WI38 (cell line): ENCODE results near the gene NRP2.

Experiments used
- H3K4me3 ChIP-seq: 2 replicates; pipeline ENCODE4 v1.5.1; 2011; ENCODE audit warnings: low read depth, mild to moderate bottlenecking, control low read depth, low read length
- CTCF ChIP-seq: IDR thresholded peaks from 2 replicates; pipeline ENCODE4 v1.5.1; 2012; ENCODE audit warnings: low read depth, mild to moderate bottlenecking, control low read depth, low read length

The NRP2 gene

DNA sequence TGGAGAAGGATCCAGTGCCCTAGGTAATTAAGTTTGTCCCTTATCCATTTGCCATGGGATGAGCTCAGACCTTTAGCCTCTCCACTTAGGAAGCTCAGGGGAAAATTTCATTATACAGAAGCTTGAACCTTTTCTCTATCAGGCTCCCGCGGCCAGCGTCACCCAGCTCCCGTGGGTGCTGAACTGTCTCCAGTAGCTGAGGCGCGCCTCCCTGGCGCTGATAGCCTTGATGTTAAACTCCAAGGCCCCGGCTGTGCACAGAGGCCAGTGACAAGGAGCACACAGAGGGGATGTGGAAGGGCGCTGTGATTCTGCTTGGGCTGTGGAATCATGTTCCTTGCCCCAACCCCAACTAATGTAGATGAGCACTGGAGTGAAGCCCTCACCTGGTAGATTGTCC, 50.8 kb downstream of the NRP2 start:
- H3K4me3 ChIP-seq, result no peak overlapping the region
- TF ChIP-seq CTCF, result no peak

DNA sequence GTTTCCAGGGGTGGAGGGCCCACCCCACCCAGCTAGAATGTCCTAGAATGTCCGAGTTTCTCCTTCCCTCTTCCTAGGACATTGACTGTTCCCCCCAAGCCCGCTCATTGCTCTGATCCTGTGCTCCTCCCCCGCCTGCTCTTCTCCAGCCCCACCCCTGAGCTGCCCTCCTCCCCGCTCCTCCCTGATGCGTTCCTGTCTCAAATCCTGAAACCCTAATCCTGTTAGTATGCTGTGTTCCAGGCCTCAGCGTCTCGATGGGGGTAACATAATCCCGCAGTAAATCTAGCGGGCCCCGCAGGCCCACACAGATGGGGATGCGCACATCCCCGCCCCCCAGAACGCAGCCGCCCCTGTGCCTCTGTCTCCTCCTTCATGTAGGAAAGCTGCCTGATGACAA, 51.3 kb downstream of the NRP2 start:
- H3K4me3 ChIP-seq, result no peak overlapping the region
- TF ChIP-seq CTCF, result no peak

DNA sequence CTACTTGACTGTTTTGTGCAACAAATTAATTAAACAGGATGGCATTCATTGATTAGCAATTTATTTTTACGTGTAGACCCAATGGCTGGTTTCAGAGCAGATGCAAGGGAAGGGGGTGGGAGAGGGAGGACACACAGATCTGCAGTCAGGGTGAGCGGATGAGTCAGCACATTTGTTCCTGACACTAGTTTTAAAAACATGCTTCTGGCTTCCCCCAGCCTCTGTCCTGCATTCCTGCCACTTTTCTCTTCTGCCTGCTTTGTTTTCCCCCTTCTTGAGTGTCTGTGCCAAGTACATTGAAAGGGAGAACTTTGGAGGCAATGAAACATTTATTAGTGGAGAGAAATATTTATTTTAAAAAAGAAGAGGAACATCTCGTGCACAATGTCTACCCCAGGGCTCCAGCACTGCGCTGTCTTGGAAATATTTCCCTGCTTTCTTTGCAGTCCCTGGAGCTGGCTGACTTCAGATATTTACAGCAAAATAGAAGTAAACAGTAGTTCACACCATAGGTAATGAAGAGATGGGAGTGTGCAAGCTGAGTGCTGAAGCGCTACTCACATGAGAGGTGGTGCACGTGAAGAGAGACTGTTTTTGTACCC, 52.2 kb downstream of the NRP2 start:
- TF ChIP-seq CTCF, result no peak
- no peak overlapping the region for H3K4me3 ChIP-seq

DNA sequence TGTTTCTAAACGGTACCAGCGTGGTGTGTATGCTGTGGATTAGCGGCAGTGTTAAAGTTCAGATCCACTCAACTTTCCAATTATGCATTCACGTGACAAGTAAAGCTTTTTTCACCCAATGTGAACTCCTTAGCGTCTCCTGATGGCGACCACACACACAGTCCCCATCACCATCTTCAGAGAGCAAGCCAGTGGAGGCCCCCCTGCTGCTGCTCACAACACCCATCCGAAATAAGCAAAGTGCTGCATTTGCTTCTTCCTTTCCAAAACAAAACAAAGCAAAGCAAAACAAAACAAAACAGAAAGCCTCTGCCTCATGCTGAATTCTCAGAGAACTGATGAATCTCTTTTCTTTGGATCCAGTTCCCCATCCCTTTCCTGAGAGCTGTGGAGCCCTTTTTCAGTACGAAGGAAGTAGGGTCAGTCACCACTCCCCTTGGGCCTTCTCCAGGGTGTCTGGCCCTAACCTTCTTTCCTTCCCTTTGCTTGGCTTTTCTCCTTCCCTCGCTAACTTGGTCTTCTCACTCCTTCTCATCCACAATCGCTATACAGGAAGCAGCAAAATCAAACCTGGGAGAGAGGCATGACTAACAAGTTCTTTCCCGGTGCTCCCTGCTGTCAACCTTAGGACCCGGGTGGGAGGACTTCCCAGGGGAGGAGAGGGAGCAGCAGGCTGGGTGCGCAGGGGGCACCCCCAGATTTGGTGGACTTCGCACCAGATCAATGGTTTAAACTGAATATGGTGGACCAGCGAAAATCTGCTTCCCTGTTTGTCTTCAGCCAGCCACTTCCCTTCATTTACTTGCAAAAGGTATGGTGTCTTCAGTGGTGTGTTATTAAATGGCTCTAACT, 56.0 kb downstream of the NRP2 start:
- no peak for TF ChIP-seq CTCF
- no peak overlapping the region for H3K4me3 ChIP-seq

DNA sequence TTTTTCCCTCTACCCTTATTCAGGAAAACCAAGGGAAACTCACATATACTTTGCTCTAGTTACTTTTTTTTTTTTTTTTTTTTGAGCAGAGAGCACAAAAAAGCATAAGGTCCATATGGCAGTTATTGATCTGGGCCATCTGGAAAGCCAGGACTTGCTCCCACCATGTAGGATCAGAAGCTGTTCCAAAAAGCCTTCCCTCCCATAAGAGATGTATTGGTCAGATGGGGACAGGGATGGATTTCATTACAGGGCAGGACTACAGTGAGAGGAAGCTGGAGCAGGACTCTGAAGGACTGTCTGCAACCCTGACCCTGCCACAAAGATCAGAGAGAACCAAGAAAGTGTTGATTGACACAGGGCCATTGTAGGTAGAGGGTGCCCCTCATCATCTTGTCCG, 57.3 kb downstream of the NRP2 start:
- no peak overlapping the region for H3K4me3 ChIP-seq
- TF ChIP-seq CTCF, result no peak

- no peak for TF ChIP-seq CTCF
- H3K4me3 ChIP-seq, result no peak overlapping the region
Measured at GRCh38 chr2:205740381-205740780, 58.1 kb downstream of the NRP2 start.

DNA sequence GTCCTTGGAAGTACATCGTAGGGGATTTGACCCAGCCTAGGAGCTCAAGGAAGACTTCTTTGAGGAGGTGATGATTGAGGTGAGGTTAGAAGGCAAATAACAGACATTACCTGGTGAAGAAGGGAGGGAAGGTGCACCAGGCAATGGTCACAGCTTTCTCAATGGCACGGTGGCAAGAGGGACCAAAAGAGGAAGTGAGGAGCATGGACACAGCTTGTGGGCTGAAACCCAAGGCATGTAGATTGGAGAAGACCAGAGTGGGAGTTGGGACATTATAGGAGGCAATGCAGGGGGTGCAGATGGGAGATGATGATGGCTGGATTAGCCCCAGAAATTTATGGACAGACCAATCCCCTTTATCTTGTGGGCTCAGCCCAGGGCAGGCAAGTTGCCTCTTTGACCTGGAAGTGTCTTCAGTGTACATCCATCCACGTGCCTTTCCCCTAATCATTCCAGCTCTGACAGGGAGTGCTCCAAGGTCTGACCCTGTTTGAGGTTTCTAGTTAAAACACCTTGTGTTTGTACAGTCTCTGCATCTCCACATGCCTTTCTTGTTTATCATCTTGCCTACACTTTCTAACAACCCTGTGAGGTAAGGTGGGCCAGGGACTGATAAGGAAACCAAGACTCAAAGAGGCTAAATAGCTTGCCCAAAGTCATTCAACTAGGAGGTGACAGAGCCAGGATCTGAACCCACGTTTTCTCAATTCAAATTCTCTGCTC, 59.1 kb downstream of the NRP2 start:
- no peak overlapping the region for H3K4me3 ChIP-seq
- TF ChIP-seq CTCF, result no peak
